DMS114 treated with DMSO at 0.1 percent for 48 hours (cell line): ENCODE data around the gene HTR3D.
"Not testable (repeated sequence)": the region's sequence is repeated elsewhere in the genome, so short reads cannot be mapped to it uniquely, and the experiment has no call there.

ENCODE experiments used
- DNase-seq: peaks from one replicate; lab custom pipeline; 2025; ENCODE audit not compliant: unreplicated experiment; lab: John Stamatoyannopoulos, UW

Gene HTR3D

GRCh38 chr3:184016169-184016570 lies 15.4 kb upstream of the HTR3D start:
- no peak for DNase-seq

- DNase-seq: peak; percentile 38
Observed at GRCh38 chr3:184016811-184017671, 14.5 kb upstream of the HTR3D start.

GRCh38 chr3:184017672-184018423 lies 13.7 kb upstream of the HTR3D start, which contains the start of gene ABCC5:
TSS of gene ABCC5 (minus strand) at chr3:184017884. CDS start at chr3:184014392, 3,492 bp downstream.
- peak; percentile 92 for DNase-seq

GRCh38 chr3:184018424-184018973 lies 13.0 kb upstream of the HTR3D start:
- DNase-seq: no peak

GRCh38 chr3:184022323-184022722 lies 9.2 kb upstream of the HTR3D start:
- no peak for DNase-seq

- DNase-seq: not testable (repeated sequence)
Observed at GRCh38 chr3:184025256-184025655, 6.3 kb upstream of the HTR3D start.

- not testable (repeated sequence) for DNase-seq
Observed at GRCh38 chr3:184028275-184028890, 3.2 kb upstream of the HTR3D start.

GRCh38 chr3:184029443-184029842 lies 2.1 kb upstream of the HTR3D start:
- no peak for DNase-seq

- DNase-seq: no peak
Observed at GRCh38 chr3:184030536-184030935, 1.0 kb upstream of the HTR3D start.

- no peak for DNase-seq
Observed at GRCh38 chr3:184037816-184038215, 6.3 kb downstream of the HTR3D start.

- not testable (repeated sequence) for DNase-seq
Observed at GRCh38 chr3:184038307-184038706, 6.8 kb downstream of the HTR3D start.

- no peak for DNase-seq
Observed at GRCh38 chr3:184039414-184039813, 7.9 kb downstream of the HTR3D start.

GRCh38 chr3:184040010-184040409 lies 8.5 kb downstream of the HTR3D start:
- peak; percentile 49 for DNase-seq

GRCh38 chr3:184042617-184043016 lies 11.1 kb downstream of the HTR3D start:
- DNase-seq: no peak

GRCh38 chr3:184045995-184046394 lies 14.5 kb downstream of the HTR3D start:
- DNase-seq: no peak

GRCh38 chr3:184050217-184050847 lies 18.8 kb downstream of the HTR3D start:
- DNase-seq: no peak

- no peak for DNase-seq
Observed at GRCh38 chr3:184052767-184053166, 21.2 kb downstream of the HTR3D start, which contains the start of gene HTR3C. TSS of gene HTR3C (plus strand) at chr3:184053047. CDS start at chr3:184053081, 34 bp downstream.

- no peak for DNase-seq
Observed at GRCh38 chr3:184058029-184058428, 26.5 kb downstream of the HTR3D start.

- no peak for DNase-seq
Observed at GRCh38 chr3:184059424-184059823, 27.9 kb downstream of the HTR3D start.

GRCh38 chr3:184062637-184063036 lies 31.1 kb downstream of the HTR3D start:
- no peak for DNase-seq

- no peak for DNase-seq
Observed at GRCh38 chr3:184066211-184066610, 34.7 kb downstream of the HTR3D start.
